ENCODE results near the gene TMEM143.

The TMEM143 gene

GRCh38 chr19:48361912-48362311 is 1.8 kb downstream of the TMEM143 start:
- DNase-seq (ENCODE audit: low spot score) (no peak), FAIRE-seq (no peak)

GRCh38 chr19:48359123-48359522 is 4.6 kb downstream of the TMEM143 start:
- no peak for DNase-seq (ENCODE audit: low spot score)
- no peak for FAIRE-seq

GRCh38 chr19:48355365-48355954 is 8.3 kb downstream of the TMEM143 start:
- FAIRE-seq (no peak), DNase-seq (ENCODE audit: low spot score) (no peak)

- FAIRE-seq (no peak), DNase-seq (ENCODE audit: low spot score) (peak; percentile 78)
These were observed 9.3 kb downstream of the TMEM143 start for GRCh38 chr19:48354332-48354992.

GRCh38 chr19:48353677-48354076 is 10.1 kb downstream of the TMEM143 start:
- no peak for FAIRE-seq
- DNase-seq (ENCODE audit: low spot score), result no peak

GRCh38 chr19:48351341-48351752 is 12.4 kb downstream of the TMEM143 start:
- peak; percentile 65 for DNase-seq (ENCODE audit: low spot score)
- FAIRE-seq, result no peak

- FAIRE-seq, result no peak
- DNase-seq (ENCODE audit: low spot score), result no peak
These were observed 12.9 kb downstream of the TMEM143 start for GRCh38 chr19:48350856-48351255.

GRCh38 chr19:48348737-48349136 is 15.0 kb downstream of the TMEM143 start:
- FAIRE-seq (no peak), DNase-seq (ENCODE audit: low spot score) (no peak)

GRCh38 chr19:48348045-48348444 is 15.7 kb downstream of the TMEM143 start:
- DNase-seq (ENCODE audit: low spot score) (no peak), FAIRE-seq (no peak)

- FAIRE-seq, result no peak
- DNase-seq (ENCODE audit: low spot score), result no peak
These were observed 17.5 kb downstream of the TMEM143 start for GRCh38 chr19:48346191-48346590.

GRCh38 chr19:48344892-48345291 is 18.8 kb downstream of the TMEM143 start:
- FAIRE-seq (no peak), DNase-seq (ENCODE audit: low spot score) (no peak)

GRCh38 chr19:48342841-48343540 is 20.7 kb downstream of the TMEM143 start:
- FAIRE-seq (peak; percentile 78), DNase-seq (ENCODE audit: low spot score) (no peak)

GRCh38 chr19:48342414-48342738 is 21.4 kb downstream of the TMEM143 start:
- DNase-seq (ENCODE audit: low spot score) (no peak), FAIRE-seq (peak; percentile 44)

GRCh38 chr19:48341515-48342413 is 22.0 kb downstream of the TMEM143 start:
- DNase-seq (ENCODE audit: low spot score), result no peak
- peak; percentile 79 for FAIRE-seq

GRCh38 chr19:48340995-48341394 is 22.7 kb downstream of the TMEM143 start:
- FAIRE-seq (no peak), DNase-seq (ENCODE audit: low spot score) (no peak)

GRCh38 chr19:48338802-48339503 is 24.8 kb downstream of the TMEM143 start:
- FAIRE-seq, result no peak
- no peak for DNase-seq (ENCODE audit: low spot score)

- FAIRE-seq, result no peak
- DNase-seq (ENCODE audit: low spot score), result no peak
These were observed 25.4 kb downstream of the TMEM143 start for GRCh38 chr19:48338253-48338755.

GRCh38 chr19:48333467-48334384 is 30.0 kb downstream of the TMEM143 start:
- FAIRE-seq (no peak), DNase-seq (ENCODE audit: low spot score) (no peak)

GRCh38 chr19:48332662-48333466 is 30.9 kb downstream of the TMEM143 start:
- FAIRE-seq (no peak), DNase-seq (ENCODE audit: low spot score) (peak; percentile 80)
